ENCODE data around the gene KCNC2.
A peak's percentile ranks its signal among the peaks of the same experiment; 100 is the strongest.

KCNC2 gene

DNA sequence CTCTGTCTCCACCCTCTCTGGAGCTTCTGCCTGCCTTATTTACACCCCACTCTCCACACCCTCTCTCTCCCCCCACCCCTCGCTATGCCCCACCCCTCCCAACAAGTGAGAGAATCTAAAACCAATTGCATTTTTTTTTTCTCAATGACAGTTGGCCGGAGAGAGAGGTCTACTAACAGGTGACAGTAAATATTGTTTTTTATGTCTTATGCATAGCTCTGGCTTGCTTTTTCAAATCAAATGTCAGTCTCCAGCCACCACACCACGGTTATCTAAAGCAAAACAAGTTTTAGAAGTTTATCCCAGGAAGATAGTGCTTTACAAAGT, at the start of gene KCNC2:
Gene KCNC2 (minus strand): TSS at position 28 of the 327 bp plus-strand sequence.
- no peak within 1 kb of the TSS for H3K4me3 ChIP-seq
- DNase-seq (ENCODE audit: low spot score in 2 of 2): no peak
- no peaks in the 10 kb centered on the region for H3K9me3 ChIP-seq
- in situ Hi-C loops (cut with MboI; ENCODE audit: low sequenced_read_pairs): no loop called here
- H3K27me3 ChIP-seq (ENCODE audit: low read depth): peaks cover 4% of the 10 kb centered on the region; the same call in 1 of the 2 replicates
- no peaks in the 10 kb centered on the region for H3K36me3 ChIP-seq (replicated peaks)
- no peaks in the 10 kb centered on the region for H3K4me1 ChIP-seq

DNA sequence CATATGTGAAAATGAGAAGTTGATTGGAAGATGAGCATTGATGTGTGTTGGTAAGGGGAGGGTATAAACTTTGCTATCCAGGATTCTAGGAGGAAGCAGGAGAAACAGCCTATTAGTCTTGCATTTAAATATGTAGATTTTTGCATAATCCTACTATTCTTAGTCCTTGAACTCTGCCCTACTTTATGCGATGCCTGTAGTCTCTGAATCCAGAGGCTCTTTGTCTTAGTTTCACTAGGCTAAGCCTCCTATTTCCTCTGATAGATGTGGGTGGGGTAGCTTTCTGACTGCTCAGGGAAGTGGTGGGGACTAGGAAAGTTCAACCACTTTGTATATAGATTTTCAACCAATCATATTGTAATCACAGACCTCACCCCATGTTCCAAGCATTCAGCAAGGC, 49.5 kb upstream of the KCNC2 start:
- H3K9me3 ChIP-seq: no peaks in the 10 kb centered on the region
- peaks cover 9% of the 10 kb centered on the region; the same call in 1 of the 2 replicates for H3K4me1 ChIP-seq
- no peaks in the 10 kb centered on the region for H3K27me3 ChIP-seq (ENCODE audit: low read depth)
- no peak overlapping the region for H3K4me3 ChIP-seq
- in situ Hi-C loops (cut with MboI; ENCODE audit: low sequenced_read_pairs): no loop called here
- DNase-seq (ENCODE audit: low spot score in 2 of 2): peak; percentile 9 to 35
- no peaks in the 10 kb centered on the region for H3K36me3 ChIP-seq (replicated peaks)

DNA sequence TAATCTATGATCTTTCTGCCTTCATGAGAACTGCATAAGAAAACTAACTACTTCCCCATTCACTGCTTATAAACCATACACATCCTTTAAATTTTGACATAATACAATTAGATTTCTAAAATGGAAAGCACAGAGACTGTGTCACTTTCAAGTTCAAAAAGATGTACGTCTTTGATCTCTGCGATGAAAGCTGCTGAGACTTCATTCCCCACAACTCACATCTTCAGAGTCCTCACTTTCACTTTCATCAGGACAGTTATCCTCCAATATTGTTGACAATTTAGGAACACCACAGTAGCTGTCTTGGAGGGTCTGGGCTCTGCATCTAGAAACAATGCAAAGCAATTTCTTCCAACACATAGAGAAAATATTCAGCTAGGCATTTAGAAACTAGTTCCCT, 47.9 kb upstream of the KCNC2 start:
- DNase-seq (ENCODE audit: low spot score in 2 of 2): no peak
- no peak overlapping the region for H3K4me3 ChIP-seq
- H3K9me3 ChIP-seq: no peaks in the 10 kb centered on the region
- H3K4me1 ChIP-seq: peaks cover 9% of the 10 kb centered on the region; the same call in 1 of the 2 replicates
- H3K27me3 ChIP-seq (ENCODE audit: low read depth): no peaks in the 10 kb centered on the region
- in situ Hi-C loops (cut with MboI; ENCODE audit: low sequenced_read_pairs): no loop called here
- no peaks in the 10 kb centered on the region for H3K36me3 ChIP-seq (replicated peaks)

DNA sequence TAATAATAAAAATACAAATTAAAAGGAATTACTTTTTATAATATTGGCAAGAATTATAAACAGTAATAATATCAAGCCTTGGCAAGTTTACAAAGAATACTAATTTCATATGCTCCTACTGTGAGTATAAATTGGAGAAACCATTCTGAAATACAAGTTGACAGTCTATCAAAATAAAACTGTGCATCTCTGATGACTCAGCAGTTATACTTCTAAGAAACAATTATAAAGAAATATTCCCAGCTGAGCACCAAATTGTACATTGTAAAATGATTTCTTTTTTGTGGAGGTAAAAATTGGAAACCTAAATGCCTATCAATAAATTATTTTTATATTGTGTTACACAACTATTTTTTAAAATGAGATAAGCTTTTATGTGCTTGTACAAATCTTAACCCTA, 35.5 kb upstream of the KCNC2 start:
- Histone ChIP-seq H3K36me3 (replicated peaks) (no peaks in the 10 kb centered on the region), H3K4me1 (no peaks in the 10 kb centered on the region), H3K27me3 (ENCODE audit: low read depth) (peaks cover 5% of the 10 kb centered on the region; the same call in 1 of the 2 replicates), H3K4me3 (no peak overlapping the region), H3K9me3 (no peaks in the 10 kb centered on the region)
- DNase-seq (ENCODE audit: low spot score in 2 of 2): no peak
- in situ Hi-C loops (cut with MboI; ENCODE audit: low sequenced_read_pairs): no loop called here

DNA sequence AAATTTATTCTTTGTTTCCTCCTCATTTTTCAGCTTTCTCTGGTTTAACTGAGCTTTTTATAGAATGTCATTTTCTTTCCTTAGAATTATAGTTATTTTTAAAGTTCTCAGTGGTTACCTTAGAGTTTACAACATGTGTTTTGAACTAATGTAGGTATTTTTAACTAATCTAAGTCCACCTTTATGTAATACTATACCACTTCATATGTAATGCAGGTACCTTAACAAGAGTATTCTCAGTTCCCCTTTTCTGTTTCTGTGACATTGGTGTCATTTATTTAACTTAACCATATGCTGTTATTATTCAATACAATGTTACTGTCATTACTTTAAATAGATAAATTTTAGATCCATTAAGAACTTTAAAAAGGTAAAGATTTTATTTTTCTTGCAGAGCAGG, 30.3 kb upstream of the KCNC2 start:
- no peak for DNase-seq (ENCODE audit: low spot score in 2 of 2)
- H3K4me1 ChIP-seq: no peaks in the 10 kb centered on the region
- no peaks in the 10 kb centered on the region; the same call in 1 of the 2 replicates for H3K27me3 ChIP-seq (ENCODE audit: low read depth)
- no peaks in the 10 kb centered on the region for H3K36me3 ChIP-seq (replicated peaks)
- in situ Hi-C loops (cut with MboI; ENCODE audit: low sequenced_read_pairs): no loop called here
- H3K9me3 ChIP-seq: no peaks in the 10 kb centered on the region
- H3K4me3 ChIP-seq: no peak overlapping the region

DNA sequence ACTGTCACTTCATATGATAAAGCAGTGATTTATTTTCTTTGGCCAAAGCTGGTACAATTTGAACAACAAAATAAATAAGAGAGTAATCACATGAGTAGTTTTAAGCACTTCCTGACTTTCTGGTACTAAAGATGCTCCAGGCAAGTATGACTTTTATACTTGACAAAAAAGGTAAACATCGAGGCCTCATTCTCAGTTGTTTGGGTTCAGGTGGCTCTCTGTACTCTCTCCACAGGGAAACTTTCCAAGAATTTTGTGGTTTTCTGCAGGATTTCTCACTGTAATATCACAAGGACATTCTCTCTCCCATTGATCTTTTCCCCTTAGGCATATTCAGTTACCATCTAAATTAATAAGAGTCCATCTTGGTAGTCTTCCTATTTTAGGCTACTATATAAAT, 26.6 kb upstream of the KCNC2 start:
- in situ Hi-C loops (cut with MboI; ENCODE audit: low sequenced_read_pairs): no loop called here
- DNase-seq (ENCODE audit: low spot score in 2 of 2): no peak

DNA sequence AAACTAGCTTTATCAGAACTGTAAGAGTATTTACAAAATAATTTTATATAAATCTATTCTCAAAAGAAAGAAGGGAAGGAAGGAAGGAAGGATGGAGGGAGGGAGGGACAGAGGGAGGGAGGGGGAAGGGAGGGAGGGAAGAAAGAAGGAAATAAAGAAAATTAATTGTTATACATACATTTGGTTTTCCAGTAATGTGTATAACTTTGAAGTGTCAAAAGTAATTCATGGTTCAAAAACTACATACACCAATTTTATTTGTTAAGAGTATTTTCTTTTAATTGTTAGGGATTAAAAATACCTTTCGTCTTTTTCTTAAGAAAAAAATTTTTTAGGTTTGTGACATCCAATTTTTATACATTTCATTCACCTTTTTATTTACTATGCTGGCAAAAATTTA, 17.5 kb upstream of the KCNC2 start:
- H3K9me3 ChIP-seq: no peaks in the 10 kb centered on the region
- in situ Hi-C loops (cut with MboI; ENCODE audit: low sequenced_read_pairs): no loop called here
- no peaks in the 10 kb centered on the region for H3K36me3 ChIP-seq (replicated peaks)
- H3K4me3 ChIP-seq: no peak overlapping the region
- no peaks in the 10 kb centered on the region for H3K27me3 ChIP-seq (ENCODE audit: low read depth)
- no peak for DNase-seq (ENCODE audit: low spot score in 2 of 2)
- no peaks in the 10 kb centered on the region for H3K4me1 ChIP-seq

More for the DNA sequence above, 26.6 kb upstream of the KCNC2 start:
- H3K4me1 ChIP-seq: no peaks in the 10 kb centered on the region
- no peaks in the 10 kb centered on the region for H3K9me3 ChIP-seq
- no peaks in the 10 kb centered on the region for H3K27me3 ChIP-seq (ENCODE audit: low read depth)
- H3K4me3 ChIP-seq: no peak overlapping the region
- no peaks in the 10 kb centered on the region for H3K36me3 ChIP-seq (replicated peaks)

DNA sequence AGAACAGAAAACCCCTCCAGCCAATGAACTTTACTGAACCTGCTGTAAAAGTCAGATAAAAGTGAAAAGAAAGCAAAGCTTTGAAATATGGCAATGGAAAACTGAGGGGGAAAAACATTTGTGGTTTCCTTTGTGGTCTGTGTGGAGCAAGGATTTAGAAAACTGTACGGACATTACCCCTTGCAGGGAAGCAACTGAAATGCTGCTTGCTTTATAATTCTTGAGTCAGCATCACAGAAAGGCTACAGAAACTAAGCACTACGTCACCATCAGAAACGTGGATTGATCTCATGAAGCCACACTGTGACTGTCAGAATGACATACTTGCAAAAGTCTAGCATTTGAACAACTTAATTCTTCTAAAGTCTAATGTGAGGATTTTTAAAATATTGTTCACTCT, 2.4 kb upstream of the KCNC2 start:
- H3K4me1 ChIP-seq: no peaks in the 10 kb centered on the region
- no peaks in the 10 kb centered on the region for H3K36me3 ChIP-seq (replicated peaks)
- no peaks in the 10 kb centered on the region for H3K9me3 ChIP-seq
- H3K4me3 ChIP-seq: no peak overlapping the region
- H3K27me3 ChIP-seq (ENCODE audit: low read depth): peaks cover 4% of the 10 kb centered on the region; the same call in 1 of the 2 replicates
- in situ Hi-C loops (cut with MboI; ENCODE audit: low sequenced_read_pairs): no loop called here
- DNase-seq (ENCODE audit: low spot score in 2 of 2): no peak

DNA sequence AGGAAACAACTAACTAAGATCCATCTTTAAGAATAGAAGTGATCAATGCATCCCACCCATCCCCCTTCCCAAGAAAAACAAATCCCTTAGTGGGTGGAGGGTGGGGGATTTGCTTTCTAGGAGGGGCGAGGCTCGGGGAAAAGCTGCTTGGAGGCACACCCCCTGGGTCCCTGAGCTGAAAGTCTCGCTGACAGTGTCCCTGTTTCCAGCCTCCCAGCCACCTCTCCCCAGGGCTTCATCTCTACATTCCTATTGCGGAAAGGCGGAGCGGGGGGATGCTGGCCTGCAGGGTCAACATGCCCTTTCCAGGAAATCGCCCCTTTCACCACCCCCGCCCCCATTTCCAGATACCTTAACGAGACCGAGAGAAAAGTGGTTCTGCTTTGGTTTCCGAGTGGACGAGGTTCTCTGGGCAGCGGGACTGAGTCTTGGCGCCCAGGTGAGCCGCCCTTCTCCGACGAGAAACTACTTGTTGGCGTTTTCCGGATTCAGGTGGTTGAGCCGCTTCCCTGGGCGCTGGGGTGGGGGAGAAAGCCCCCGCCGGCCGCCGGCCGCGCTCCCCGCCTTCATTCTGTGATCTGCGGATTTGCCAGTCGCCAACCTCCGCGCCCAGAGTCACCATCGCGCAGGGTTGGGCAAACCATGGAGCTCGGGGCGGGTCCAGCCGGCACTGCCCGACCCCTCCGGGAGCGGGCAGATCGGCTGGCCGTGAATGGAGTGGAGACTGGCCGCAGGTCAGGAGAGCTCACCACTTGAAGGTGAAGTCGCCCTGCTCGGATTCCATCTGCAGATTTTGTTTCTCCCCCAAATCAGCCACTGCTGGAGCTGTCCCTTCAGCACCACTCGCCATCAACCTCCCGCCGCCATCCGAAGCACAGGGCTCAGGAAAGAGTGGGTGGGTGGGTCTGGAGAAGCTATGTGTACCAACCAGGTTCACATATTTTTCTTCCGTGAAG, 505 bp downstream of the KCNC2 start:
- H3K9me3 ChIP-seq: no peaks in the 10 kb centered on the region
- in situ Hi-C loops (cut with MboI; ENCODE audit: low sequenced_read_pairs): no loop called here
- H3K4me1 ChIP-seq: no peaks in the 10 kb centered on the region
- DNase-seq (ENCODE audit: low spot score in 2 of 2): peak in 1 of 2 experiments; percentile 46
- peaks cover 4% of the 10 kb centered on the region; the same call in 1 of the 2 replicates for H3K27me3 ChIP-seq (ENCODE audit: low read depth)
- no peak overlapping the region for H3K4me3 ChIP-seq
- no peaks in the 10 kb centered on the region for H3K36me3 ChIP-seq (replicated peaks)

DNA sequence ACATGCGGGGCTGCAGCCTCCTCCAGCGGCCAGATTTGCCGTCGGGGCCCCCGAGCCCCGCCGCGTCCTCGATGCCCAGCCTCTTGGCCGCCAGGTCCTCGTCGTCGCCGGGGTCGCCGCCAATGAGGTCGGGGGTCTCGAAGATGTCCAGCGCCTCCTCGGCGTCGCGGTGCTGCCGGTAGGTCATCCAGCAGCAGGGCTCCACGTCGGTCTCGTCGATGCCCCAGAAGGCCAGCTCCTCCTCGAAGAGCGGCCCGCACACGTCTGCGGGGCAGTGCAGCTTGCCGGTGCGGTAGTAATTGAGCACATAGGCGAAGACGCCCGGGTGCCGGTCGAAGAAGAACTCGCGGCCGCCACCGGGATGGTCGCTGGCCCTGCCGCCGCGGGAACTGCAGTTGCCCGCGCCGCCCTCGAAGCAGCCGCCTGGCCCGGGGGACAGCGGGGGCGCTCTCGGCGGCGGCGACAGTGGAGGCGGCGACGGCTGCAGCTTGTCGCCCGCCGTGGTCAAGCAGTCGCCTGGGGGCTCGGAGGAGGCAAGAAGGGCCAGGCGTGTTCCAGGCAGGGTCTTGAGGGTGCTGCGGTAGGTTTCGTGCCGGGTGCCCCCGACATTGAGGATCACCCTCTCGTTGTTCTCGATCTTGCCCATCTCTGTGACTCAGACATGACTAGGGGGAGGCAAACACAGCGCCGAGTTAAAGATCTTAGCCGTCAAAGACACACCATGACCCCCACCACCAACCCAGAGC, 2.1 kb downstream of the KCNC2 start:
- in situ Hi-C loops (cut with MboI; ENCODE audit: low sequenced_read_pairs): no loop called here
- Histone ChIP-seq H3K27me3 (ENCODE audit: low read depth) (peaks cover 4% of the 10 kb centered on the region; the same call in 1 of the 2 replicates), H3K4me3 (no peak overlapping the region), H3K9me3 (no peaks in the 10 kb centered on the region), H3K36me3 (replicated peaks) (no peaks in the 10 kb centered on the region), H3K4me1 (no peaks in the 10 kb centered on the region)
- DNase-seq (ENCODE audit: low spot score in 2 of 2): no peak

DNA sequence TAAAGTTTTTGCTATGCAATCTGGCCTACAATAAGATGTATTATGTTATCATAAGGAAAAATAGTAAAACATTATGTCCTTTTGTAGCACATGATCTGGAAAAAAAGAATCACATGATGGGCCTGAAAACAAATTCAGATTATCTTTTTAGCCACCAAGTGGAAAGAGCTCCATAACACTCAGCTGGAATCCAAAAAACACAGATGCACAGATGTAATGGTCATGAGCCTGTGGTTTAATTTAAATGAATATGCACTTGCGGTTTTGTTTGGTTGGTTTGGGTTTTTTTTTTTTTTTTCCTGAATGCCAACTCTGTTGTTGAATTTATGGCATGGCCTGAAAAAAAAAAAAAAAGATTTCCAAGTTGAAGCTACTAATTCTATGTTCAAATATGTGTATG, 4.1 kb downstream of the KCNC2 start:
- no peak for DNase-seq (ENCODE audit: low spot score in 2 of 2)
- no peaks in the 10 kb centered on the region for H3K36me3 ChIP-seq (replicated peaks)
- H3K27me3 ChIP-seq (ENCODE audit: low read depth): peaks cover 4% of the 10 kb centered on the region; the same call in 1 of the 2 replicates
- H3K4me3 ChIP-seq: no peak overlapping the region
- H3K9me3 ChIP-seq: no peaks in the 10 kb centered on the region
- in situ Hi-C loops (cut with MboI; ENCODE audit: low sequenced_read_pairs): no loop called here
- no peaks in the 10 kb centered on the region for H3K4me1 ChIP-seq

DNA sequence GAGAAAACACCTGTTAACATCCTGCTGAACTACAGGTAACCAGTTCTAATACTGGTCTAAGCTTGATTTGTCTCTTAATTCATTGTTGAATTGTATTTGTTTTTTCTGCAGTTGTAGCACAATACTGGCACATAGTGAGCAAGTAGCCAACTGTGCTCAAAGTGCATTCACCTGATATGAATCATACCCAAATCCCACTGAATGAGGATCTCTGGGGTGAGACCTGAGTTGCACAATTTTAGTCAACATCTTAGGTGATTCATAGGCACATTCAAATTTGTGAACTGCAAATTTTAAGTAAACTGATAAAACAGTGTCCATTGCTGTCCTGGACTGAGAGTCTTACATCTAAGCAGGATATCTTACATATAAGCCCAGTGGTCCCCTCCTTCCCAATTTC, 12.8 kb downstream of the KCNC2 start:
- DNase-seq (ENCODE audit: low spot score in 2 of 2): no peak

DNA sequence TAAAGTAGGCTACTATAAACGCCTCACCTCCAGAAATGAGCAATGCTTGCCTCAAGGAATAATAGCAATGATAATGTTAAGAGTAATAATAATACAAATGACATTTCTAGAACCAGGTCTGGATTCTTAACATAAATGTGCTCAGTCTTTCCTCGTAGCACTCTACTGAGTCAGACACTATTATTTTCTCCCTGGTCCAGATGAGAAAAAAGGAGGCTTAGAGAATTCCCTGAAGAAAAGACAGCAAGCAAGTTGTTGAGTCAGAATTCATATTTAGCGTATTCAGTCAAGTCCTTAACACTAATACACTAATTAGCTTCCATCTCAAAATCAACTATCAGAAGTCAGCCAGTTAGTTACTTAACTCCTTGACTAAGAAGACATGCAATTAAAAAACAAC, 13.2 kb downstream of the KCNC2 start:
- H3K9me3 ChIP-seq: no peaks in the 10 kb centered on the region
- no peak for DNase-seq (ENCODE audit: low spot score in 2 of 2)
- no peaks in the 10 kb centered on the region for H3K4me1 ChIP-seq
- H3K4me3 ChIP-seq: no peak overlapping the region
- H3K36me3 ChIP-seq (replicated peaks): no peaks in the 10 kb centered on the region
- in situ Hi-C loops (cut with MboI; ENCODE audit: low sequenced_read_pairs): no loop called here
- H3K27me3 ChIP-seq (ENCODE audit: low read depth): no peaks in the 10 kb centered on the region

More for the DNA sequence above, 12.8 kb downstream of the KCNC2 start:
- no peak overlapping the region for H3K4me3 ChIP-seq
- H3K27me3 ChIP-seq (ENCODE audit: low read depth): no peaks in the 10 kb centered on the region
- no peaks in the 10 kb centered on the region for H3K36me3 ChIP-seq (replicated peaks)
- in situ Hi-C loops (cut with MboI; ENCODE audit: low sequenced_read_pairs): no loop called here
- no peaks in the 10 kb centered on the region for H3K4me1 ChIP-seq
- H3K9me3 ChIP-seq: no peaks in the 10 kb centered on the region

DNA sequence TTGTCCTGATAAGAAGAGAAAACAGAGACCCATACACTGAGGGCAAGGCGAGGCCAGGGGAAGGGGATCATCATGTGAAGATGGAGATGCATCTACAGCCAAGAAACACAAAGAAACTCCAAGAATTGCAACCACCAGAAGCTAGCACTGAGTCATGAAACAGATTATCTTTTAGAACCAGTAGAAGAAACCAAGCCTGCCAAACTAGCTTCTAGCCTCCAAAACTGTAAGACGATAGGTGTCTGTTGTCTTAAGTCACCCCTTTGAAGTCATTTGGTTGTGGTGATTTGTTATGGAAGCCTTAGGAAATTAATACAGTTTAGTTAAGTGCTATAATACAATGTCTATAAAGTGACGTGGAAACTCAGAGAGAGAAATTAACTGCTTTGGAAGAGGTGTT, 15.4 kb downstream of the KCNC2 start:
- DNase-seq (ENCODE audit: low spot score in 2 of 2): no peak
- H3K27me3 ChIP-seq (ENCODE audit: low read depth): no peaks in the 10 kb centered on the region
- in situ Hi-C loops (cut with MboI; ENCODE audit: low sequenced_read_pairs): no loop called here
- no peak overlapping the region for H3K4me3 ChIP-seq
- no peaks in the 10 kb centered on the region for H3K36me3 ChIP-seq (replicated peaks)
- H3K4me1 ChIP-seq: no peaks in the 10 kb centered on the region
- H3K9me3 ChIP-seq: no peaks in the 10 kb centered on the region
